ENCODE results near the gene IL1RAPL2.

DNA sequence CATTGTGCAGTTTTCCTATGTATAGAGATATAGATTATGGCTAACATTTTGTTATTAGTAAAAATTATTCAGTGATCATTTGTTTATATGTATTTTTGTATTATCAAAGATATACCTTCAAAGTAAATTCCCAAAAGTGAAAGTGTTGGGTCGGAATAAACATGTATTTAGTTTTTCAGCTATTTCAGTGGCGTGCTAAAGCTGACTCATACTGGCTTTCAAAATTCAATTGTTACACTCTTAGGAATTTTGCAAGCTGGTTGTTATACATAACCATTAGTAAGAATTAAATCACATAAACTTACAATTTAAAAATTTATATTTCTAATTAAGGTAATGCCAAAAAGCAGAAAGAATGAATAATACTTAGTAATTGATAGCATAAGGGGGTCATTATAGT, 968.0 kb downstream of the IL1RAPL2 start:
- TF ChIP-seq CTCF (IDR thresholded peaks at IDR 0.05), result no peak
- no peak for TF ChIP-seq RARB (CRISPR knock-in tag; IDR thresholded peaks at IDR 0.05)
- TF ChIP-seq, protein P1, sequence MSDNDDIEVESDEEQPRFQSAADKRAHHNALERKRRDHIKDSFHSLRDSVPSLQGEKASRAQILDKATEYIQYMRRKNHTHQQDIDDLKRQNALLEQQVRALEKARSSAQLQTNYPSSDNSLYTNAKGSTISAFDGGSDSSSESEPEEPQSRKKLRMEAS (IDR thresholded peaks at IDR 0.05), result no peak
- no peak for TF ChIP-seq RFX5 (IDR thresholded peaks at IDR 0.05)
- no peak for TF ChIP-seq CBX8 (IDR thresholded peaks at IDR 0.05)
- TF ChIP-seq TP53 (CRISPR knock-in tag; IDR thresholded peaks at IDR 0.05), result no peak
- TF ChIP-seq POLR2AphosphoS2 (conservative IDR thresholded peaks at IDR 0.05; ENCODE audit: low read length), result no peak
- TF ChIP-seq, protein P2, sequence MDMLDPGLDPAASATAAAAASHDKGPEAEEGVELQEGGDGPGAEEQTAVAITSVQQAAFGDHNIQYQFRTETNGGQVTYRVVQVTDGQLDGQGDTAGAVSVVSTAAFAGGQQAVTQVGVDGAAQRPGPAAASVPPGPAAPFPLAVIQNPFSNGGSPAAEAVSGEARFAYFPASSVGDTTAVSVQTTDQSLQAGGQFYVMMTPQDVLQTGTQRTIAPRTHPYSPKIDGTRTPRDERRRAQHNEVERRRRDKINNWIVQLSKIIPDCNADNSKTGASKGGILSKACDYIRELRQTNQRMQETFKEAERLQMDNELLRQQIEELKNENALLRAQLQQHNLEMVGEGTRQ (IDR thresholded peaks at IDR 0.05), result no peak
- no peak for TF ChIP-seq NFE2L2 (conservative IDR thresholded peaks at IDR 0.05; ENCODE audit: low read length)
- no peak for TF ChIP-seq RAD21 (conservative IDR thresholded peaks at IDR 0.05 in 1 of 2, IDR thresholded peaks at IDR 0.05 in 1 of 2)
- TF ChIP-seq POLR2A (IDR thresholded peaks at IDR 0.05; ENCODE audit: low read length), result no peak
